ENCODE measurements around the gene CCDC85B.

CCDC85B gene

DNA sequence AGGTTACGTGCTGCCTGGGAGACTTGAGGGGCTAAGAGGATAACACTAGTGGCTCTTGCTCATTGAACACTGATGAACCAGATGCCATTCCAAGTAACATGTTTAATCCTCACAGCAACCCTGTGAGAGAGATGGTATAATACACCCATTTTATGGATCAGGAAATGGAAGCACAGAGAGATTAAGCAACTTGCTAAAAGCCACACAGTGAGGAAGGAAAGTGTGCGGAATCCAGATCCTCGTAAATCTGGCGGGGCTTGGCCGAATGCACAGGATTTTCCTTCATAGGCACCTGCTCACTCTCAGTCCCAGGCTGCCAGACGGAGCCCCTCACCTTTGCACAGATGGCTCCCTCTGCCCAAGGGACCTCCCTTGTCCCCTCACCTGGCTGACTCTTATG lies 17.4 kb downstream of the CCDC85B start:
- DNase-seq (ENCODE audit: low read depth, low spot score) = no peak

DNA sequence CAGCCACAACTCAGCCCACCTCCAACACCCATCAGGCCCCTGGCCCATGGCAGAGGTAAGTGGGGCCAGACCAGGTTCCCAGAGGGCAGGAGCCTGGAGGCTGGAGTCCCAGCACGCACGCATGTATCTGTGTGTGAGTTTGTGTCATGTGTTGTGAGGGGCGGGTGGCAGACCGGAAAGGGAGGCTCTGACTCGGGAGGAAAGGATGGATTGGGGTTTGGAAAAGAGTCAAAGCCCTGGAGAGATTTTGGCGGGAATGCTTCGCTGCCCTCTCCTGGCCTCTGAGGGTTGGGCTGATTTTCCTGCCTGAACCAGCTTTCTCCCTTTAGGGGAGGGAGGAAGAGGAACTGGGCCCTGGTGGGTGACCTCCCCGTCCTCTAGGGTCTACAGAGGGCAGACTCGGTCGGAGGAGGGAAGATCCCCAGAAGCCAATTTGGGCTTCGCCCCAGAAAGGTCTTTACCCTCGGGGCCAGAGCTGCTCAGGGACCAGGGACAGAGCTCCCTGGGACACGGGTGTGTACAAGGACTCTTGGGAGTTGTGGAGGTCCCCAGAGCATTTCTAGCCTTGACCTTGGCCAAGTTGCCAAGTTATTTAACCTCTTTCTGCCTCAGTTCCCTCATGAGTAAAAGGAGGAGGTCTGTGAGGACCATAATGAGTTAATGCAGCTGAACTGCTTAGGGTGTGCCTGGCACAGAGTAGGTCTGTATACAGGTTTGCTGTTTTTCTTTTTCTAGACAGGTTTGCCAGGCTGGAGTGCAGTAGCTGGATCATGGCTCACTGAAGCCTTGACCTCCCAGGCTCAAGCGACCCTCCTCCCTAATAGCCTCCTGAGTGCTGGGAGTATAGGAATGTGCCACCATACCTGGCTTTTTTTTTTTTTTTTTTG lies 21.5 kb downstream of the CCDC85B start:
- no peak for DNase-seq (ENCODE audit: low read depth, low spot score)

DNA sequence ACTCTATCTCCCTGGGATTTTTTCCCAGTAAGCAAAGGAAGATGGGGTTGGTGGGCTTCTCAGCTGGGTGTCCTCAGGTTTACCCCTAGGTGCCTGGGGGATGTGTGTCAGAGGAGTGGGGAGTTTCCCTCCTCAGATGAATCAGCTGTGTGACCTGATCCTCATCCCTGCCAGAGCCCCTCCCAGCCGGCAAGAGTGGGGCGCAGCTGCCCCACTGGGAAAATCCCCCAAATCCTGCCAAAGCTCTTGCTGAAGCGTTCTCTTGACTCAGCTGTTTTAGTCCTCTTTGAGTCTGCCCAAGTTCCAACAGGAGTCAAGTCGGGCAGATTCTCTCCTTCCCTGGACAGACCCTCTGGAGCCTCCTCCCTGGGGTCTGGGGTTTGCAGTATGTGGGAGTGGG lies 22.4 kb downstream of the CCDC85B start:
- no peak for DNase-seq (ENCODE audit: low read depth, low spot score)

DNA sequence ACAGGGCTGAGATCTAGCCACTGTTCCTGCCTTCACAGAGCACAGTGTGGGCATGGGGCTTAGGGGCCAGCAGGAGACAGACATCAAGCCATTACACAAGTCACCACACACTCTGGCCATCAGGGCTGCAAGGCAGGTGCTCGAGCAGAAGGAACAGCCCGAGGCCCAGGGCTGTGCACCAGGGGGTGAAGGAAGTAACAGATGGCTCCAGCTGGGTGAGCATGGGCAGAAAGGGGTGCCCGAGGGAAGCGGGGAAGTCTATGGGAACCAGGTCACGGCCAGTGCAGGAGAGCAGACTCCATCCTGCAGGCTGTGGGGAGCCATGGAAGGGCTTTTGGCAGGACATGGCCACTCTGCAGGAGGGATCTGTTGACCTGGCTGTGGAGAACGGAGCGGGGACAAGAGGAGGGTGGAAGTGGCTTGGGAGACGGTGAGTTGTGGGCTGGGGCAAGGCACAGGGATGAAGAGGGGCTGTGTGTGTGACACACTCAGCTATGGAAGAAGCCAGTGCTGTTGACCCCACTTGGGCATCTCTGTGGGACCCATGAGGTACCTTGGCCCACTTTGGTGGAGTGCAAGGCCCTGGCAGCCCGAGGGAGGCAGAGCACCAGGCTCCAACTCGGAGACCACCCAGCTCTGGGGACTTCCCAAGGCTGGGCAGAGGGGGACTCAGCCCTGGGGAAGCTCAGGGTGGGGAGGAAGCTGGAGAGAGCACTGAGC lies 24.8 kb downstream of the CCDC85B start:
- no peak for DNase-seq (ENCODE audit: low read depth, low spot score)

DNA sequence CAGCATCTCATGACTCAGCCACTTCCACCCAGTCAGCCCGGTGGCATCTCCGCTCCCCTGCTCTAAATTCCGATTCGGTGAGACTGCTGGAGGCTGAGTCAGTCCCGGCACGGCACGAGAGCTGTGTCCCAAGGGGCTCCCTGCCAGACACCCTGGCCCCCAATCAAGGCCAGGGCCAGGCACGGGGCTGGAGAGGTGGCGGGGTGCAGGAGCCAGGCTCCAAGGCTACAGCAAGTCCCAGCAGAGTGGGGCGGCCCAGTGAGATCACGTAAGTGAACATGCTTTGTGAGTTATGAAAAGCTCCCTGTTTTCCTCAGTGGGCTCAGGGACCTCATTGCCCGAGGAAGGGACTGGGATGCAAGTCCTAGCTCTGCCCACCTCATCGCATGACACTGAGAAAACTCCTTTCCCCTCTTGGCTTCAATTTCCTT lies 25.4 kb downstream of the CCDC85B start:
- DNase-seq (ENCODE audit: low read depth, low spot score) = peak; percentile 85

DNA sequence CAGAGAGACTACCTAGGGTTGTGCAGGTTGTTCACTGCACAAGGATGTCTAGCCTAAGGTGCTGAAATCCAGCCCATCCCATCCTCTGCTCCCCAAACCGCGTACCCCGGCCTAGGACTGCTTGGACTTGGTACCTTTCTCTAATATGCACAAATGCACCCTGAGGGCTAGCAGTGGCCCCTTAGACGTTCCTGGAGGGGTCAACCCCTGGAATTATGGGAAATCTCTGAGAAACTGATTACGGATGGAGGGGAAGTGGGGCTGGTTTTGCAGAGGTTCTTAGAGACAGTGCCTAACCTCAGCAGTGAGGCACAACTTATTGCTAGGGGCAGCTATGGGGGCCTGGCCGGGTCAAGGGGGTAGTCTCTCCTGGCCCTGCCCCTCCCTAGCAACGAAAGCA lies 25.9 kb downstream of the CCDC85B start:
- DNase-seq (ENCODE audit: low read depth, low spot score) = no peak

DNA sequence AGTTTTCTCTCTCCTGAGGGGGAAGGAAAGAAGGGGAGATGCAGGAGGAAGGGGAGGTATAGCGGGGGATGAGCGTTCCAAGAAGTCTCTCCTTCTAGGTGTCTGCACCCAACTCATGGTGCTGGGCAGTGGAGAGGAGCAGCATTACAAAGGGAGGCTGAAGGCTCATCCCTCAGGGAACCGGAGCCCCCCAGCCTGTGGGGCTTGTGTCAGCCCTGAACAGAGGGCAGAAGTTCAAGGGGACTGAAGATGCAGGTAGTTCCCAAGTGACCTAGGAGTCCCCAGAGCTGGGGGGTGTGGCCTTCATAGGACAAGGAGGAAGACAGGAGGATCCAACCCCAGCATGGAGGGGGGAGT lies 26.6 kb downstream of the CCDC85B start:
- DNase-seq (ENCODE audit: low read depth, low spot score) = no peak

DNA sequence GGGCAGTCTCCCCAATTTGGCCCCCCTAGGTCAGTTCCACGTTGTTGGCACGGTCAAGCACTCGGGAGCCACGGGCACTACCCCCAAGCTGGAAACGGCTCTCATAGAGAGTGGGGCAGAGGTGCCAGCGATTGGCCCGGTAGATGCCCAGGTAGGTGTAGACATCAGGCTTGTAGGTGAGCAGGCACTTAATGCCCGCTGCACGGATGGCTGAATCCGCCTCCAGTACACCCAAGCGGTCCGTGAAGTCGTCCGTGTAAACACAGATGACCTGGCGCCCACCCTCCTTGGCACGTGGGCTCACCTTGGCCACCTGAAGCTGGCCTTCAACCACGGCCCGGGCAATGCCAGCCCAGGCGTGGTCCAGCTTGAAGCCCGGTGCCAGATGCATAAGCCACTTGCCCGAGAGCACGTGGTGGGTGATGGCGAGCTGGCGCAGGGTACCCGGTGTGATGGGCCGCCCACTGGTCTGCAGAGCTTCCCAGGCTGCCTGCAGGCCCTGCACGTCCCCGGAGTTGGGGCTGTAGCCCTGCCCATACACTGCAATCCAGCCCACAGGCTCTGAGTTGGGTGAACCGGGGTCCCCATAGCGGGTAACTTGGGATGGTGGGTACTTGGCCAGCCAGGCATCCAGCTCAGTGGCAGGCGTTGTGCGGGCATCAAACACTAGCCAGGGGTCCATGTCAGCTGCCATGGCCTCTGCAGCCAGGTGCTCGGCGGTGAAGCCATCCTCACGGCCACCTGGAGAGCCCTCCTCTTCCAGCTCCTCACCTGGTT lies 27.1 kb downstream of the CCDC85B start:
- no peak for DNase-seq (ENCODE audit: low read depth, low spot score)

DNA sequence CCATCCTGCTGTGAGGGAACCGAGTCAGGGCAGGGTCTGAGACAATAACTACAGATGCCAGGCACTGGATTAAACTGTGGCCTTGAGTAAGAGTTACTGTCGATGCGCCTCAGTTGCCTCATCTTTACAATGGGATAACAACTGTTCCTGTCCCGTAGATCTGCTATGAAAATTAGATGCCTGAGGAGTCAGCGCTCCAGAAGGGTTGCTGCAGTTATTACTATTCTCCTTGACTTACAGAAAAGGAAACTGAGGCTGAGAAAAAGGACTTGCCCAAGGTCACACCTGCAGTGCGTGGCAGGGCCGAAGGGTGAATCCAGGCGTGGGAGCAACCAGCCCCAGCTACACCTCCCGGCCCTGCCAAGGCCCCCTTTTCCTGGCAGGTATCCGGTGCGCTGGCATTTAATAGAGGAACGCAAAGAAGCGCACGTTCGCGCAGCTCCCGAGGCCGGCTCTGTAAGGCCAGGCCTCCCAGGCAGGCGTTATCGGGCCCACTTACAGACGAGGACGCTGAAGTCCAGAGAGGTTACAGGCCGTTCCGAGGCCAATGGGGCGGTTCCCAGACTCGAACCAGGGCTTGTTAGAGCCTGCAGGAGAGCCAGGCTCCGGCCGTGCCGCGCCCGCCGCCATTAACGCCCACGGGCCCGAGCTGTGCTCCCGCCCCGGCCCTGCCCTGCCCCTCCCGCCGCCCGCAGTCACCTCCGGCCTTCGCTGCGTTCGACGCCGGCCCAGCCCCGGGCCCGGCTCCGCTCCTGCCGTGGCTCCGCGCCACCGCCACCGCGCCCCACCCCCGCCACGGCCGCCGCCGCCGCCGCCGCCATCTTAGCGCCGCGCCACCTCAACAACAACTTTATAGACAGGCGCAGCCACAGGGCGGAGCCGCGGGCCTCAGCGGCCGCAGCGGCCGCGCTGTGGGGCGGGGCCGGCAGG lies 28.0 kb downstream of the CCDC85B start, which contains the start of gene C11orf68:
TSS of gene C11orf68 (minus strand) at position 852 of the 930 bp plus-strand sequence. CDS start at position 821, 31 bp downstream.
- no peak for DNase-seq (ENCODE audit: low read depth, low spot score)

DNA sequence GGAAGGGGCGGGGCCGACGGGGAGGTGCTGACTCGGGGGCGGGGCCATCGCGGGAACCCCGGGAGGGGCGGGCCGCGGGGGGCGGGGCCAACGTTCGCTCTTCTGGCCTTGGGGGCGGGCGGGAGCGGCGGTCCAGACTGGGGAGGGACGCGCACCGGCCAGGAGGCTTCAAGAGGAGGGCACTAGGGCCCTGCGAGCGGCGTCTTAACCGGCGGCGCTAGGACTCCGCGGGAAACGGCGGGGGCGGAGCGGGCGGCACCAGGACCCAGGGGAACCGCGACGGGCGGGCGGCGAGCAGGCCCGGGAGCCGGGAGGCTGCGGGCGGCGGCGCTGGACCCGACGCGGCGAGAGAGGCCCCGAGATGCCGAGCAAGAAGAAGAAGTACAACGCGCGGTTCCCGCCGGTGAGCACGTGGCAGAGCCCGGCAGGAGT lies 28.7 kb downstream of the CCDC85B start, which contains the start of gene DRAP1:
TSS of gene DRAP1 (plus strand) at position 286 of the 432 bp plus-strand sequence. CDS start at position 362, 76 bp downstream.
- peak; percentile 93 for DNase-seq (ENCODE audit: low read depth, low spot score)

DNA sequence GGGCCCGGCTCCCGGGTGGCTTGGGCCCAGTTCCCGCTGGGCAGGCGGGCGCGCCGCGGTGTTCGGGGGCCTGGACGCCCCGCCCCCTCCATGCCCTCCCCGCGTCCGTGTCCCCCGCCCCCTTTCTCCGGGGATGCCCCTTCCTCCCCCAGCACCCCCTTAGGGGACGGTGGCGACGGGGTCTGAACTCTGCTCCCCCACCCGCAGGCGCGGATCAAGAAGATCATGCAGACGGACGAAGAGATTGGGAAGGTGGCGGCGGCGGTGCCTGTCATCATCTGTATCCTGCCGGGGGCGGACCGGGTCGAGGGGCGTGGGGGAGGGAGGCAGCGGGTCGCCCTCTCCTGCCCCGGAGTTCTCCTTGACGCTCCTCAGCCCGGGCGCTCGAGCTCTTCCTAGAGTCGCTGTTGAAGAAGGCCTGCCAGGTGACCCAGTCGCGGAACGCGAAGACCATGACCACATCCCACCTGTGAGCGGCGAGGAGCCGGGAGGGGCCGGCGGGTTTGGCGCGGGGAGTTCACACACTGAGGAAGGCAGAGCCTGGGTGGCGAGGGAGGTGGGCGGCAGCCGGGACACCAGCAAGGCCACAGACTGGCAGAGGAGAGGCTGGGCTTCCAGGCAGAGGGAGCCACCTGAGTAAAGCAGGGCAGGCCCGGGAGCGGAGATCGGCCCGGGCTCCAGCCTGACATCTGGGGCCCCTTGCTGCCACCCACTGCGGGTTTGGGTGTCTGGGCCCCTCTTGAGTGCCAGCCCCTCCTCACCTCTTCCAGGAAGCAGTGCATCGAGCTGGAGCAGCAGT lies 29.3 kb downstream of the CCDC85B start:
- no peak for DNase-seq (ENCODE audit: low read depth, low spot score)

DNA sequence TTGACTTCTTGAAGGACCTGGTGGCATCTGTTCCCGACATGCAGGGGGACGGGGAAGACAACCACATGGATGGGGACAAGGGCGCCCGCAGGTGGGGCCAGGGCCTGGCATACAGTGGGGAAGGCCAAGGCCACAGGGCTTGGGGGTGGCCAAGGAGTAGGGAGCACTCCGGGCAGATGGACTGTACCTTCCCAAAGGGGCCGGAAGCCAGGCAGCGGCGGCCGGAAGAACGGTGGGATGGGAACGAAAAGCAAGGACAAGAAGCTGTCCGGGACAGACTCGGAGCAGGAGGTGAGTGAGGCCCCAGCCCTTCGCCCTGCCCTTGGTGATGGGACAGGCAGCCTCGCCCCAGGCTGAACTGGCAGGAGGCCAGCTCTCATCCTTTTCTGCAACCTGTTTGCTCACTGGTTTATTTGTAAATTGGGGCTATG lies 29.9 kb downstream of the CCDC85B start:
- no peak for DNase-seq (ENCODE audit: low read depth, low spot score)

DNA sequence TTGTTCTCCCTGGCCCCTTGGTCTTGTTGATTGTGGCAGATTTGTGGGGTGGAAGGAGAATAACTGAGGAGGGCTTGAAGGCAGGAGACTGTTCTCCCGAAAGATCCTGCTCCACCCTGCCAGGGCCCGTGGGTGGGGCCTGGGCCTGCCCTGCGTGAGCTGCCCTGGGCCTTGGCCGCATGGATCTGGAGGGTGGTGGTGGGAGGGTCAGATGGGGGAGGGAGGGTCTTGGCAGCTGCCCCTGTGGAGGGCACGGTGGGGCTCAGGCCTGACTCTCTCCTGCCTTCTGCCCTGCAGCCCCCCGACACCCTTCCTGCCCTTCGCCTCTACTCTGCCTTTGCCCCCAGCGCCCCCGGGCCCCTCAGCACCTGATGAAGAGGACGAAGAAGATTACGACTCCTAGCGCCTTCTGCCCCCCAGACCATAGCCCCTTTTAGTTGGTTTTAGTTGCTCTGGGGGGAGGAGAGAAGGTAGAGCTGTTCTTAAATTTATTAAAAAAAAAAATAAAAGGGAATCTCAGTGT lies 30.6 kb downstream of the CCDC85B start:
- no peak for DNase-seq (ENCODE audit: low read depth, low spot score)

DNA sequence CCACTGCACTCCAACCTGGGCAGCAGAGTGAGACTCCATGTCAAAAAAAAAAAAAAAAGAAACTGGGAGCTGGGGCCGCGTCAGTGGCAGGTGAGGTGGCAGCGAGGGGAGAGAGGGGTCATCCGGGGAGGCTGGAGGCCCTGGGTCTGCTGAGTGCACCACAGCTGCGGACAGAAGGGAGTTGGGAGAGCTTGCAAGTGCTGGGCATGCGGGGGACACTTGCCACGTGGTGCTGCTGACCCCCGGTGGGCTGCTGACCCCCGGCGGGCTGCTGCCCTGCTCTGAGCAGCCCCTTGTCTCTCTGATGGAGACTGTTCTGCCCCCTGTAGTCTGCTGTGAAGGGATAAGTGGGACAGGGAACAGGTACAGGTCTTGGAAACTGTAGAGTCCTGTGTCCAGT lies 31.4 kb downstream of the CCDC85B start:
- no peak for DNase-seq (ENCODE audit: low read depth, low spot score)

DNA sequence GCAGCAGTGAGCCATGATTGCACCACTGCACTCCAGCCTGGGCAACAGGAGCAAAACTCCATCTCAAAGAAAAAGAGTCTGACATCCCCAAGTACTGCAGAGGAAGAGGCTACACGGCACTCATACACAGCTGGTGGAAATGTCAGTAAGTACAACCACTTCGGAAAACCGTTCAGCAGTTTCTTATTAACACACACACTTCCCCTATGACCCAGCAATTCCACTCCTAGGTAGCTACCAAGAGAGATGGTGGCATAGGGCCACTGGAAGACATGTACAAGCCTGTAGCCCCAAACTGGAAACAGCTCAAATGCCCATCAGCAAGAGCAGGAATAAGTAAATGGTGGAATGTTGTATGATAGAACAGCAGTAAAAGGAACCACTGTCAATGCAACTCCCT lies 32.1 kb downstream of the CCDC85B start:
- DNase-seq (ENCODE audit: low read depth, low spot score) = no peak

DNA sequence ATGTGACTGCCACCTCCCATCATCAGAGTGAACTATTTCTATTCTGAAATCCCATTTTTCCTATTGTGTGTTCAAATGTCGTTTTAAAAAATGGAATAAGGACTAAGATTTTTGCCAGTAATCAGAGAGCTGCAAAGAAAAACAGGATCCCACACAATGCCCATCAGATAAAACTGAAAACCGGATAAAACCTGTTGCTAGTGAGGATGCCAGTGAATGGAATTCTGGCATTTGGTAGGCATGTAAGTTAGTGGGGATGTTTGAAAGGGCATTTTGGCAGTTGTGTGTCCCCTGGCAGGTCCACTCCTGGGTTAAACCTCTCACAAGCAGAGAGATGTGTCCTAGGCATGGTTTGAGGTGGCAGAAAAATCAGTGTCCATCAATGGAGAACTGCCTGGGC lies 34.9 kb downstream of the CCDC85B start:
- DNase-seq (ENCODE audit: low read depth, low spot score) = no peak

DNA sequence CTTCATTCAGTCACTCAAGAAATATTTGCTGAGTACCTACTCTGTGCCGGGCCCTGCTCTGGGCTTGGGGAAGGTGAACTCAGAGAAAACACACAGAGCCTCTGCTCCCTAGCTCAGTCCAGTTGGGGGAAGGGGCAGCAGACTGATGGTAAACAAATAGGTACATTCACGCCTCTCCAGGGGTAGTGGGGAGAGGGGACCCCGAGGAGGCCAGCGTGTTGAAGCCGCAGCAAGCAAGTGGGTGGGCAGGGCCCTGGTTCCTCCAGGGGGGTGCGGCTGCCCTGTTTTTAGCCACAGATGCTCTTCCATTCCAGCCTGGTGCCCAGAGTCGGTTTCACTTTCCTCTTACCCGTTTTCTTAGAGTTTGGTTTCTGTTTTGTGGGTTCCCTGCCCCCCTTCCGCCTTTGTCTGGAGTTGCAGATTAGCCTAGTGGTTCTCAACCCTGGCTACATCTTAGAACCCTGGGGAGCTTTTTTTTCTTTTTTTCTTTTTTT lies 37.5 kb downstream of the CCDC85B start:
- no peak for DNase-seq (ENCODE audit: low read depth, low spot score)

DNA sequence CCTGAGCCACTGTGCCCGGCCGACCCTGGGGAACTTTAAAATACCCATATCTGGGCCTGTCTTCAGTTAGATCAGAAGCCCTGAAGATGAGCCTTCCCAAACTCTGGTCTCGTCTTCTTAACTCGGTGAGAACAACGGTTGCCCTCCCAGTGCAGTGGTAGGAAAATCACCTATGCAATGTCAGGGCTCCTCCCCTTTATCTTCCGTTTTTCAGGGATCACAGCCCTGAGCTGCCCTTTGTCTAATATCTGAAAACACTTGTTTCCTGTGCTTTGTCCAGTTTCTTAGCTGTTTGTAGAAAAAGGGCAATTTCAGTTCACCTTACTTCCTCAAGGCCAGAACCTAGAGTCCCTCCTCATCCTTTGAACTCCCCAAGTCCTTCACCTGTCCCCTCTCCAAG lies 38.2 kb downstream of the CCDC85B start:
- no peak for DNase-seq (ENCODE audit: low read depth, low spot score)

DNA sequence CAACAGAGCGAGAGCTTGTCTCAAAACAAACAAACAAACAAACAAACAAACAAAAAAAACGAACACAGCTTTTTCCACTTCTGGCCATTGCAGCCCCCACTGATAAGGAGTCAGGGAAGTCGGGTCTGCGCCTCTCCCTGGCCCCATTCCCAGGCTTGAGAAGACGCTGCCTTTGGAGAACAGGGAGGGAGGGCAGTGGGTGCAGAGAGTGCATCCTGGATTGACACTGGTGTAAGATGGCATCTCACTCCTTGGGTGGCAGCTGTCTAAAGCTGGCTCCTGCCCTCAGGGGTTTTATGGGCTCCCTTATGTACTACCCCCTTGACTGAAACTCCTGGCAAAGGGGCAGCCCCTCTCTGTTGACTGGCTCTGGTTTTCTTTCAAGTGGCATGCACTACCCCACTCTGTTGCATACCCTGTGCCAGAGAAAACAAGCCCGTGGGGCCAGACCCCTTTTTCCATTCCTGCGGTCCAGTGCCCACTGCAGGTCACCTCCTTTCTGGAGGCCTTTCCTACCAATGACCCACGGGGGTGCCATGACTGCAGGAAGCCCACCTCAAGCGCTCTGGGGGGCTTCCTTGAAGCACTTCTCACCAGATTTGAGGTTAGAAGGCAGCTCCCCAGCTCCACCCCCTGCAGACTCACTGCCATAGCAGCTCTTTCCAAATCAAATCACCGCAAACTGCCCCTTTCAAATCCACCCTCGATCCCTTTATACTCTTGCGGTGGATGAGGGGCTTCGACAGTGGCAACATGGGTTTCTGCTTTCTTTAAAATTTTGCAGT lies 41.5 kb downstream of the CCDC85B start:
- no peak for DNase-seq (ENCODE audit: low read depth, low spot score)

Data from smooth muscle cell of the brain vasculature (primary cell).